Stimulated activated CD4-positive, alpha-beta T cell treated with anti-CD3 and anti-CD28 coated beads, Interleukin-15, amount 100 ng/mL, for 24 hours (primary cell): ENCODE data around the gene ABCC12.

Experiments
- DNase-seq: peaks from one replicate; pipeline ENCODE4 v3.0.0-alpha.2; 2020

Gene ABCC12

GRCh38 chr16:48165961-48166578 is 10.3 kb upstream of the ABCC12 start:
- no peak for DNase-seq

GRCh38 chr16:48164907-48165715 is 9.3 kb upstream of the ABCC12 start:
- DNase-seq = peak; percentile 75

GRCh38 chr16:48162839-48163410 is 7.1 kb upstream of the ABCC12 start:
- DNase-seq = no peak

DNA sequence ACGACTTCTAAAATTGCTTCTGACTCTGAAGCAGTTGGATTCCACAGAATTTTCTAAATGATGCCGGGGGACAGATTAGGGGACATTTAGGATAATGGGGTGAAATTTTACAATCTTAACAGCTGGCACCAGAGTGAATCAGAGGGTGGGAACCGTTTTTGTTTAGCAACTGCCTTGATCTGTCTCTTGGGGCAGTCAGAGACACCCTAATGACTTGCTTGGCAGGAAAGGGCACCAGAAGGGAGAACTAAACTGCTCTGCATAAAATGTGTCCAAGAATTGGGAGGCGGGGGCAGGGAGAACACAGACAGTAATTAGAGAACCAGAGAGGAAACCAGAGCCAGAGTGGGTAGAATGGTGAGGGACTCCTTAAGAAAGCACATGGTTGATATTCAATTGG is 6.1 kb upstream of the ABCC12 start:
- DNase-seq = no peak

GRCh38 chr16:48160575-48160974 is 4.8 kb upstream of the ABCC12 start:
- no peak for DNase-seq

DNA sequence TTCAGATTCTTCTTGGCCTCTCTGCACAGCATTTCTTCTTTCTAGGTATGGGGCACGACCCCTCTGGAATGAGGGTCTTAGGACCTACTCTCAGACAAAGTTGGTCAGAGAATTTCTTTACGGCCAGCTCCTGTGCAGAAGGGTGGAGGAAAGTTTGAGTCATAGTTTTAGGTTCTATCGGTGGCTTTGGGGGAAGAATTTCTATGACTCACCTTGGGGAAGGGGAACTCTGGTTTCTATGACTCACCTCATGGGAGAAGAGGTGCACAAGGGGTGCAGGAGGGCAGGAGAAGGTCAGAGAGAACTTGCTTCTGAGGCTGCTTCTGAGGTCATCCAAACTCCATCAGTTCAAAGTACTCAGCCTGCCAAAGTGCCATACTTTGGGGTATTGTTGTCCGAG is 2.5 kb upstream of the ABCC12 start:
- DNase-seq = peak; percentile 64

- DNase-seq = peak; percentile 16
These were observed 2.0 kb upstream of the ABCC12 start for GRCh38 chr16:48157794-48158193.

- DNase-seq = no peak
These were observed 1.5 kb upstream of the ABCC12 start for GRCh38 chr16:48157302-48157701.

DNA sequence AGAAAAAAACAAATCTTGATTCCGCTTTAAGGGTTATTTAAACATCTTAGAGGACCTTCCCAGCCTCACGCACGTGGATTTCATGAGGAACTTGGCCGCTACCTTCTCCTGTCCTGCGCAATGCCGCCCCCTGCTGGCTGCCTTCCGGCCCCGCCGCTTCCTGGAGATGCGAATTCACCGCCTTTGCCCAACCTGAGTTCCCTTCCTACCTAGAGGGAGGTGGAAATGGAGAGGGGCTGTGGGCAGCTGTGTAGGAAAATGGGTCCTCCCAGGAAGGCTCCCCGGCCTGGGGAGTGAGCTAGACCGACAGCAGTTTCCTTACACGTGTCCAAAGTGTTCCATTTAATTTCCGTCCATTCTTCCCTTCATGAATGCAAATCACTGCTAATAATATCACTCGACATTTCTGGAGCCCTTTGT is 1.0 kb upstream of the ABCC12 start:
- peak; percentile 92 for DNase-seq

GRCh38 chr16:48153774-48154173 is 2.0 kb downstream of the ABCC12 start:
- no peak for DNase-seq

DNA sequence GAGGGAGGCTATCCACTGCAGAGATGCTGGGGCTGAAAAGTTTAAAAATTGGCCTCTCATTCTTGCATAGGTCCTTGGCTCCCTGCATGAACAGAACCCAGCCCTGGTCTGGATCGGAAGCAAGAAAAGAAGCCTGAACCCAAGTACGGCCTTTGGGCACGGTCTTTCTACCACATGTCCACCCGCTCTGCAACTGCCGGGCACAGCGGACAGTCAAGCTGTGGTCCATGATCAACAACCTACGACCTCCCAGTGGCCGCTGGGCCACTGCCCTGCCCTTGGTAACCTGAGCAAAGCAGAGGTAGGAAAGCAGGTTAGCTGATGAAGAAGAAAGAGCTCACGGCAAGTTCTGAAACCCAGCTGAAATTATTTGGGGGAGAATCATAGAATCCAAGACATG is 3.6 kb downstream of the ABCC12 start:
- DNase-seq = no peak

DNA sequence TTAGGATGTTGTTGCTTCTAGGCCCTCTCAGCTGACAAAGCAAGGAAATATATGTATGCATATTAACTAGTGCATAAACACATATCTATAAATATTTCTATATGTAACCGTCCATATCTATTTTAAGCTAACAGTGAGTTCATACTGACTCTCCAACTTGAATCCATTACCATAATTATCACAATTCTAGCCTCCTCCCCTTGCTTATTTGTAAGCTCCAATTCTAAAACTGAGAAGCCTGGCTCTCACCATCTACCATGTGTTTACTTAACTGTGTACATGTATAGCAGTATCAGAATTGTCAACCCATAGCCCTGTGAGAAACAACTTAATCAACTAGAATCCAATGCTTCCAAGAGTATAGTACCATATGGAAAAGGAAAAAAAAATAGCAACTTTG is 5.1 kb downstream of the ABCC12 start:
- DNase-seq = no peak

GRCh38 chr16:48146710-48147109 is 9.1 kb downstream of the ABCC12 start:
- DNase-seq = no peak

DNA sequence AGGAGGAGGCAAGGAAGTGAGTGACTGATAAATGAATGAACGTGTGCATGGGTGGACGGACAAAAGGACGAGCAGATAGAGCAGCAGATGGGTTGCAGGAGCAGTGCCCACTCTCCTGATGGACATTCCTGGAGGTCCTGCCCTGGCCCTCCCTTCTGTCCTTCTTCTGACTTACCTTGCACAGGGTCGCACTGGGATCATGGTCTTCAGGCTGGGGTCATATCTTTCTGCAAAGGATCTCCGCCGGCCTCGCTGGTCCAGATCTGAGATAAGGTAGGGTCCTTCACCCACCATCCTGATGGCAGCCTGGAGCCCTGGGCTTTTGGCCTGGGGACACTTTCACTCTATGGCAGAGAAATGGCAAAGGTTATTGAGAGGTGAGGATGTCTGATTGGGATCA is 9.7 kb downstream of the ABCC12 start:
- DNase-seq = no peak

DNA sequence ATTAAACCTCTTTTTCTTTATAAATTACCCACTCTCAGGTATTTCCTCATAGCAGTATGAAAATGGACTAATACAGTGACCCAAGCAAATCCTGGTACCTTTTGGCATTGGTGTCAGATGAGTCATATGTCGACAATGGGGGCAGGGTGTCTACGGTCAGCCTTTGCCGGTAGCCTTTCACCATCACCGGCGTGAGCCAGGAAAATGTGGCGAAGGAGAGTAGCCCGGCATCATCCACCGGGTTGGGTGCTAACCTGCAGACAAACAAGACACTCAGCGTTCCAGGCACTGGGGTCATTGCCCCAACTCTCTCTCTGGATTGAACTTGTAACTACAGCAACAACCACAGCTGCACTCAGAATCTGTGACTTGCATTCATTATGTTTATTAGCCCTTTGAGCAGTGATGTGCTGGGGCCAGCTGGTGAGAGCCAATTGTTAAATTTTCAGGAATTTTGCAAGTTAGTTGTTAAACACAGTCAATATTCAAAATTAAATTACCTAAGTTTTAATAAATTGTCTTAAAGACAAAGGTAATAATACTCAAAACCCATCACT is 11.9 kb downstream of the ABCC12 start:
- no peak for DNase-seq

DNA sequence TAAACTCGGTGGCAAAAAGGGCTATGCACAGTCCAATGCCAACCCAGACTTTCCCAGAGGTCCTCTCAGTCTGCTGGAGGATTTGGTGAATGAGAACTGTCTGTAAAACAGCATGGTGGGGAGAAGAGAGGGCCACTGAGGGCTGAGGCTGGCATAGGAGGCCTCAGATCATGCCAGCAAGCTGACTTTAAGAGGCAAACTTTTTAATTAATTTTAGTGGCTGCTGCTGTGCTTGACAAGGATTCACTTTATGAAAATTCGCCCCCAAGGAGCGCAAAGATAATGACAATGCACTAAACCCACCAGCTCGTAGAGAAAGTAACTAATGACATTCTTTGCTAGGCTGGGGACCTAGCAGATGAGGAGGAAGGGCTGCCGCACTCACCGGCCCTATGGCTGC is 15.0 kb downstream of the ABCC12 start:
- DNase-seq = no peak

DNA sequence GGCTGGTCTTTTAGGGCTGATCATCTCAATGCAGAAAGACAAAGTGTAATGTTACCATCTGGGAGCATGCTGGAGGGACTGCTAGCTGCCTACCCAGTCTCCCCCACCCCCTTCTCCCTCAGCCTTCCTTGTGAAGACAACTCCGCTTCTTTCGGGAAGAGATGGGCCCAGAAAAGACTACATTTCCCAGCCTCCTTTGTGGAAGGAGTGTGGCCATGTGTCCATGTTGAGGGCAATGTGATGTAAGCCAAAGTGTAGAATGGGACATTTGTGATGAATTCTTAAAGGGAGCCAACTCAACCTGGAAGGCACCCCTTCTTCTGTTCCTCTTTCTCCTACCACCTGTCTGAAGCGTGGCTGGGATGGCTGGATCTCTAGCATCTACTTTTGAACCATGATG is 16.3 kb downstream of the ABCC12 start:
- DNase-seq = no peak

DNA sequence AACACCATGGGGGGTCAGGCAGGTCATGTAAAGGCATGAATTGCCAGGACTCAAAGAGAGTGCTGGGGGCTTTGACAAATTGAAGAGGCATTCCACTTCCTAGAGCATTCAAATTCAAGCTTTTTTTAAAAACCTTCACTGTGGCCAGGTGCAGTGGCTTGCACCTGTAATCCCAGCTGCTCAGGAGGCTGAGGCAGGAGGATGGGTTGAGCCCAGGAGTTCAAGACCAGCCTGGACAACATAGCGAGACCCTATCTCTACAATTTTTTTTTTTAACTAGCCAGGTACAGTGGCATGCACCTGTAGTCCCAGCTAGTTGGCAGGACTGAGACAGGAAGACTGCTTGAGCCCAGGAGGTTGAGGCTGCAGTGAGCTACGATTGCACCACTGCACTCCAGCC is 17.2 kb downstream of the ABCC12 start:
- no peak for DNase-seq

DNA sequence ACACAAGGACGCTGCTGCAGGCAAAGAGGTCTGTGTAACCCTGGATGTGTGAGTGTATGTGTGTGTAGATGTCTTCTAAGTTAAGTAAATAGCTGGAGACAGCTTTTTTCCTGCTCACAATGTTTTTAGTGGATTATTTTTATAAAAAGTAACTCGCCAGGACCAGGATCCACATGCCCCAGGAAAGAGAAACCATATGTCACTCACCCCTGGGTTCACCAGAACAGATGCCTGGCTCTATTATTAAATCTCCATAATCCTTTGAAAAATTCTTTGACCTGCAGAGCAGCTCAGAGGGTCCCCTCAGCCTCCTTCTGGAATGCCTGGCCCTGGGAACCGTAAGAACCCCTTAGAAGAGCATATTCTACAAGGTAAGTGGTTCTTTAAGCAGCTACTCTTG is 18.0 kb downstream of the ABCC12 start:
- no peak for DNase-seq

GRCh38 chr16:48136547-48137360 is 19.0 kb downstream of the ABCC12 start:
- no peak for DNase-seq

- DNase-seq = no peak
These were observed 22.2 kb downstream of the ABCC12 start for GRCh38 chr16:48133455-48134211.

DNA sequence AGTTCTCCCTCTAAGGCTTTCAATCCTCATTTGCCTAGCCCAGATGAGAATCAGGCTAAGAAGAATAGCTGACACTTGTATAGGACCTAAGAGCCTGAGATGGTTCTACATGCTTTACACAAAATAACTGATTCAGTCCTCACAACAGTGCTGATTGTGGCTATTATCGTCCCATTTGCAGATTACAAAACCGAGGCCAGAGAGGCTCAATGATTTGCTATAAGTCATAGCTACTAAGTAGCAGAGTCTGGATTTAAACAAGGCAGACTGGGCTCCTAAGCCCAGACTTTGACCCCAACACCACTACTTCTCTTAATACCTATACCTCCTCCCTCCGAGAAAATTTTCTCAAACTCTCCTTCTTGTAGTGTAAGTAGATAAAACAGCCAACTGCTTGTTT is 23.1 kb downstream of the ABCC12 start:
- DNase-seq = no peak
